Liver (tissue), 9 donors: ENCODE measurements around the gene PNPT1. TPM values are rescaled to one million over a fixed set of nuclear protein-coding genes. Genes with fewer than 3 reads are reported as not detected.
"Not testable (repeated sequence)": the region's sequence is repeated elsewhere in the genome, so short reads cannot be mapped to it uniquely, and the experiment has no call there.

Experiments used
- DNase-seq: peaks from one replicate; pipeline ENCODE4 v3.0.0-alpha.2; 2017; ENCODE audit warnings: low spot score
- H3K27ac ChIP-seq, 2 donors: one replicate each; pipeline ENCODE4 v1.7.0; 2013; ENCODE audit warnings: inconsistent platforms in 2 of 2, low read length in 2 of 2, control low read depth in 1 of 2, low read depth in 1 of 2, mild to moderate bottlenecking in 1 of 2
- H3K27me3 ChIP-seq, 4 donors: one replicate each; pipeline versions ENCODE4 v1.6.1 to v1.7.0; 2013; ENCODE audit warnings: low read length in 3 of 4, inconsistent platforms in 1 of 4, mild to moderate bottlenecking in 1 of 4, moderate library complexity in 1 of 4; ENCODE audit not compliant: control insufficient read depth in 4 of 4, insufficient read depth in 4 of 4
- H3K36me3 ChIP-seq, 4 donors: one replicate each; pipeline versions ENCODE4 v1.6.1 to v1.7.0; 2013; ENCODE audit warnings: low read length in 3 of 4, mild to moderate bottlenecking in 3 of 4, low read depth in 1 of 4, moderate library complexity in 1 of 4; ENCODE audit not compliant: control insufficient read depth in 4 of 4, insufficient read depth in 3 of 4
- H3K4me1 ChIP-seq, 4 donors: one replicate each; pipeline versions ENCODE4 v1.6.1 to v1.7.0; 2013; ENCODE audit warnings: low read length in 3 of 4, mild to moderate bottlenecking in 3 of 4, moderate library complexity in 1 of 4; ENCODE audit not compliant: control insufficient read depth in 4 of 4, insufficient read depth in 4 of 4
- H3K4me3 ChIP-seq, 3 donors: one replicate each; pipeline versions ENCODE4 v1.6.1 to v1.7.0; 2013; ENCODE audit warnings: low read length in 3 of 3, control low read depth in 1 of 3, low read depth in 1 of 3, mild to moderate bottlenecking in 1 of 3
- H3K9ac ChIP-seq, 2 donors: one replicate each; pipeline ENCODE4 v1.7.0; 2013; ENCODE audit warnings: low read length in 2 of 2, mild to moderate bottlenecking in 2 of 2, moderate library complexity in 2 of 2, control low read depth in 1 of 2, low read depth in 1 of 2
- H3K9me3 ChIP-seq, 4 donors: one replicate each; pipeline versions ENCODE4 v1.6.1 to v1.7.0; 2013; ENCODE audit warnings: low read length in 3 of 4; ENCODE audit not compliant: control insufficient read depth in 4 of 4
- EGR1 ChIP-seq, 2 donors: IDR thresholded peaks; 2 replicates each; pipeline ENCODE4 v1.6.1; 2016 to 2018; ENCODE audit warnings: antibody characterized with exemption in 2 of 2, low read depth in 2 of 2
- FOXA1 ChIP-seq: IDR thresholded peaks from 2 replicates; pipeline ENCODE4 v1.6.1; 2016; ENCODE audit warnings: antibody characterized with exemption
- FOXA2 ChIP-seq: IDR thresholded peaks from 2 replicates; pipeline ENCODE4 v1.6.1; 2016; ENCODE audit warnings: antibody characterized with exemption
- GABPA ChIP-seq, 2 donors: IDR thresholded peaks in 1 of 2; conservative IDR thresholded peaks in 1 of 2; 2 replicates each; pipeline ENCODE4 v1.6.1; 2016; ENCODE audit warnings: antibody characterized with exemption in 2 of 2, mild to moderate bottlenecking in 1 of 2, moderate library complexity in 1 of 2
- HNF4A ChIP-seq, 2 donors: conservative IDR thresholded peaks; 2 replicates each; pipeline ENCODE4 v1.6.1; 2016; ENCODE audit warnings: antibody characterized with exemption in 2 of 2, mild to moderate bottlenecking in 2 of 2
- HNF4G ChIP-seq: IDR thresholded peaks from 2 replicates; pipeline ENCODE4 v1.6.1; 2016; ENCODE audit warnings: antibody characterized with exemption
- JUND ChIP-seq, 2 donors: IDR thresholded peaks; 2 replicates each; pipeline ENCODE4 v1.6.1; 2016; ENCODE audit warnings: antibody characterized with exemption in 2 of 2
- MAX ChIP-seq: IDR thresholded peaks from 2 replicates; pipeline ENCODE4 v1.6.1; 2016; ENCODE audit warnings: antibody characterized with exemption
- NR2F2 ChIP-seq: IDR thresholded peaks from 2 replicates; pipeline ENCODE4 v1.6.1; 2016; ENCODE audit warnings: antibody characterized with exemption
- RAD21 ChIP-seq, 2 donors: IDR thresholded peaks; 2 replicates each; pipeline ENCODE4 v1.6.1; 2016; ENCODE audit warnings: antibody characterized with exemption in 2 of 2, mild to moderate bottlenecking in 2 of 2
- REST ChIP-seq: IDR thresholded peaks from 2 replicates; pipeline ENCODE4 v1.6.1; 2016; ENCODE audit warnings: antibody characterized with exemption, mild to moderate bottlenecking
- RXRA ChIP-seq, 2 donors: IDR thresholded peaks; 2 replicates each; pipeline ENCODE4 v1.6.1; 2017 to 2018; ENCODE audit warnings: antibody characterized with exemption in 2 of 2, mild to moderate bottlenecking in 1 of 2
- SP1 ChIP-seq: IDR thresholded peaks from 2 replicates; pipeline ENCODE4 v1.6.1; 2018; ENCODE audit warnings: antibody characterized with exemption, mild to moderate bottlenecking
- TAF1 ChIP-seq: conservative IDR thresholded peaks from 2 replicates; pipeline ENCODE4 v1.6.1; 2016; ENCODE audit warnings: antibody characterized with exemption, mild to moderate bottlenecking
- ZBTB33 ChIP-seq: IDR thresholded peaks from 2 replicates; pipeline ENCODE4 v1.6.1; 2016; ENCODE audit warnings: antibody characterized with exemption
- whole genome bisulfite sequencing: extraction: QIAGEN DNeasy Blood & Tissue Kit; methylation state at CpG from one replicate; pipeline ENCODE4 v1.1.7; 2013; 5-methylcytosine and 5-hydroxymethylcytosine counted together
- polyA plus RNA-seq, 2 donors: library from polyadenylated mRNA; stranded (reverse) in 1 of 2; unstranded in 1 of 2; fragments of 200-250 nt in 1 of 2; fragments of >200 nt in 1 of 2; fragmentation: Nextera tagmentation in 1 of 2; extraction: Ambion mirVana in 1 of 2; gene quantifications; one replicate each; pipeline versions ENCODE4 v1.2.1 to v1.2.3, GENCODE V29; 2013 to 2015
- total RNA-seq, 2 donors: library from RNA; depleted of rRNA; stranded (reverse); fragments of >200 nt; gene quantifications; one replicate each; pipeline ENCODE4 v1.2.3, GENCODE V29; 2014
- TF ChIP-seq, protein P1 (sequence below): IDR thresholded peaks from 2 replicates; pipeline ENCODE4 v1.6.1; 2016; ENCODE audit warnings: antibody characterized with exemption
- TF ChIP-seq, protein P2 (sequence below): fragments of 150-350 bp; IDR thresholded peaks from 2 replicates; pipeline ENCODE4 v1.5.1; 2017; ENCODE audit warnings: improper control_type of control experiment, low read depth, low read length; ENCODE audit not compliant: missing input control
- donor health status: healthy.
- donor health status: healthy.
- donor health status: healthy.
- donor health status: healthy.
- donor health status: healthy.

Gene PNPT1
- total and polyA plus RNA-seq, 4 donors, result 8.0 to 11.4 (median 8.7) TPM

GRCh38 chr2:55598056-55598795, 95.4 kb downstream of the PNPT1 start:
- no peak overlapping the region for H3K4me3 ChIP-seq
- WGBS, result 82% methylated on average over 11 of the region's 11 CpGs
- no peak overlapping the region for H3K9ac ChIP-seq
- no peak for TF ChIP-seq FOXA2
- no peak for TF ChIP-seq HNF4G
- no peak for TF ChIP-seq ZBTB33
- no peak for TF ChIP-seq NR2F2
- no peak for TF ChIP-seq EGR1 (IDR thresholded peaks at IDR 0.05; ENCODE audit: low read depth in 2 of 2)
- TF ChIP-seq TAF1, result no peak
- TF ChIP-seq, protein P1, sequence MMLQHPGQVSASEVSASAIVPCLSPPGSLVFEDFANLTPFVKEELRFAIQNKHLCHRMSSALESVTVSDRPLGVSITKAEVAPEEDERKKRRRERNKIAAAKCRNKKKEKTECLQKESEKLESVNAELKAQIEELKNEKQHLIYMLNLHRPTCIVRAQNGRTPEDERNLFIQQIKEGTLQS, result no peak
- no peak for TF ChIP-seq HNF4A (conservative IDR thresholded peaks at IDR 0.05)
- no peak for TF ChIP-seq SP1
- no peak for TF ChIP-seq FOXA1
- no peak for TF ChIP-seq GABPA (IDR thresholded peaks at IDR 0.05 in 1 of 2, conservative IDR thresholded peaks at IDR 0.05 in 1 of 2)
- no peak for TF ChIP-seq REST
- TF ChIP-seq, protein P2, sequence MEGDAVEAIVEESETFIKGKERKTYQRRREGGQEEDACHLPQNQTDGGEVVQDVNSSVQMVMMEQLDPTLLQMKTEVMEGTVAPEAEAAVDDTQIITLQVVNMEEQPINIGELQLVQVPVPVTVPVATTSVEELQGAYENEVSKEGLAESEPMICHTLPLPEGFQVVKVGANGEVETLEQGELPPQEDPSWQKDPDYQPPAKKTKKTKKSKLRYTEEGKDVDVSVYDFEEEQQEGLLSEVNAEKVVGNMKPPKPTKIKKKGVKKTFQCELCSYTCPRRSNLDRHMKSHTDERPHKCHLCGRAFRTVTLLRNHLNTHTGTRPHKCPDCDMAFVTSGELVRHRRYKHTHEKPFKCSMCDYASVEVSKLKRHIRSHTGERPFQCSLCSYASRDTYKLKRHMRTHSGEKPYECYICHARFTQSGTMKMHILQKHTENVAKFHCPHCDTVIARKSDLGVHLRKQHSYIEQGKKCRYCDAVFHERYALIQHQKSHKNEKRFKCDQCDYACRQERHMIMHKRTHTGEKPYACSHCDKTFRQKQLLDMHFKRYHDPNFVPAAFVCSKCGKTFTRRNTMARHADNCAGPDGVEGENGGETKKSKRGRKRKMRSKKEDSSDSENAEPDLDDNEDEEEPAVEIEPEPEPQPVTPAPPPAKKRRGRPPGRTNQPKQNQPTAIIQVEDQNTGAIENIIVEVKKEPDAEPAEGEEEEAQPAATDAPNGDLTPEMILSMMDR, result no peak
- TF ChIP-seq JUND (IDR thresholded peaks at IDR 0.05), result no peak
- TF ChIP-seq MAX, result no peak
- TF ChIP-seq RXRA (IDR thresholded peaks at IDR 0.05), result no peak
- no peak for TF ChIP-seq RAD21 (IDR thresholded peaks at IDR 0.05)
- H3K27me3 ChIP-seq, result no peaks in the 10 kb centered on the region
- no peak for DNase-seq
- H3K36me3 ChIP-seq, result peaks cover 6 to 25% (median 19%) of the 10 kb centered on the region in 4 donors
- H3K4me1 ChIP-seq, result peaks cover 0 to 3% (median under 1%) of the 10 kb centered on the region in 4 donors
- H3K27ac ChIP-seq, result no peak overlapping the region
- H3K9me3 ChIP-seq, result no peaks in the 10 kb centered on the region

DNA sequence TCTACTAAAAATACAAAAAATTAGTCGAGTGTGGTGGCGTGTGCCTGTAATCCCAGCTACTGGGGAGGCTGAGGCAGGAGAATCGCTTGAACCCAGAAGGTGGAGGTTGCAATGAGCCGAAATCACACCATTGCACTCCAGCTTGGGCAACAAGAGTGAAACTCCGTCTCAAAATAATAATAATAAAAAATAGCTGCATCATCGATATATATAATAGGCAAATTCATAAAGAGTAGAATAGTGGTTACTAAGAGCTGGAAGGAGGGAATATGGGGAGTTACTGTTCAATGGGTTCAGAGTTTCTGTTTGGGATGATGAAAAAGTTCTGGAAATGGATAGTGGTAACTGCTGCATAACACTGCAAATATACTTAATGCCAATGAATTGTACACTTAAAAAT, 96.8 kb downstream of the PNPT1 start:
- DNase-seq, H3K9ac ChIP-seq, H3K27me3 ChIP-seq, H3K27ac ChIP-seq, H3K4me3 ChIP-seq, H3K4me1 ChIP-seq, H3K9me3 ChIP-seq: not testable (repeated sequence)
- peaks cover 3 to 19% (median 14%) of the 10 kb centered on the region in 4 donors for H3K36me3 ChIP-seq
- 97% methylated on average over 6 of the region's 6 CpGs for WGBS
